Measurements from ENCODE around the gene DPP4. TPM values are rescaled to one million over a fixed set of nuclear protein-coding genes. Genes with fewer than 3 reads are reported as not detected.

DPP4 gene
- total RNA-seq, 1 donor from 2014 or later = 1.9 TPM

DNA sequence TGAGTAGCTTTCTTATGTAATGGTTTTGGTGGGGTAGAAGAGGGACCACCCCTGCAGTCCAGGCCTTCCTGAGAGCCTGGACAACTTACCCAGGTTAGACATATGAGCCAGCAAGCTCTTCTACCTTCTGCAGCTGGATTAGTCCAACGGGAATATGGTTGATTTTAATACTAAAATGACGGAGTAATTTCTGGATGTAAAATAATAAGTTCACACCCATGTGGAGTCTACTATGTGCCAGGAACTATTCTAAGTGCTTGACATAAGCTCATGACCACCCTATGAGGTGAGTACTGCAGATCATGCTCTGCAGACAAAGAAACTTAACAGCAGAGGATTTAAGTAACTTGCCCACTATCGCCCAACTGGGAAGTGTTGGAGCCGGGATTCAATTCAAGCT lies 45.5 kb downstream of the DPP4 start:
- DNase-seq (no peak), ATAC-seq (ENCODE audit: low read depth) (no peak)
- Mint-ChIP-seq H3K27ac (no peak overlapping the region), H3K36me3 (ENCODE audit: low read depth) (no peaks in the 10 kb centered on the region), H3K9me3 (no peaks in the 10 kb centered on the region), H3K4me3 (no peak overlapping the region), H3K4me1 (no peaks in the 10 kb centered on the region), H3K27me3 (peaks cover 5% of the 10 kb centered on the region)
- TF ChIP-seq, protein P1, sequence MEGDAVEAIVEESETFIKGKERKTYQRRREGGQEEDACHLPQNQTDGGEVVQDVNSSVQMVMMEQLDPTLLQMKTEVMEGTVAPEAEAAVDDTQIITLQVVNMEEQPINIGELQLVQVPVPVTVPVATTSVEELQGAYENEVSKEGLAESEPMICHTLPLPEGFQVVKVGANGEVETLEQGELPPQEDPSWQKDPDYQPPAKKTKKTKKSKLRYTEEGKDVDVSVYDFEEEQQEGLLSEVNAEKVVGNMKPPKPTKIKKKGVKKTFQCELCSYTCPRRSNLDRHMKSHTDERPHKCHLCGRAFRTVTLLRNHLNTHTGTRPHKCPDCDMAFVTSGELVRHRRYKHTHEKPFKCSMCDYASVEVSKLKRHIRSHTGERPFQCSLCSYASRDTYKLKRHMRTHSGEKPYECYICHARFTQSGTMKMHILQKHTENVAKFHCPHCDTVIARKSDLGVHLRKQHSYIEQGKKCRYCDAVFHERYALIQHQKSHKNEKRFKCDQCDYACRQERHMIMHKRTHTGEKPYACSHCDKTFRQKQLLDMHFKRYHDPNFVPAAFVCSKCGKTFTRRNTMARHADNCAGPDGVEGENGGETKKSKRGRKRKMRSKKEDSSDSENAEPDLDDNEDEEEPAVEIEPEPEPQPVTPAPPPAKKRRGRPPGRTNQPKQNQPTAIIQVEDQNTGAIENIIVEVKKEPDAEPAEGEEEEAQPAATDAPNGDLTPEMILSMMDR (IDR thresholded peaks at IDR 0.05) = no peak
- intact Hi-C loops (cut with micrococcal nuclease) = no loop called here
- ChIA-PET POLR2A (no interaction called here), CTCF (no interaction called here)

DNA sequence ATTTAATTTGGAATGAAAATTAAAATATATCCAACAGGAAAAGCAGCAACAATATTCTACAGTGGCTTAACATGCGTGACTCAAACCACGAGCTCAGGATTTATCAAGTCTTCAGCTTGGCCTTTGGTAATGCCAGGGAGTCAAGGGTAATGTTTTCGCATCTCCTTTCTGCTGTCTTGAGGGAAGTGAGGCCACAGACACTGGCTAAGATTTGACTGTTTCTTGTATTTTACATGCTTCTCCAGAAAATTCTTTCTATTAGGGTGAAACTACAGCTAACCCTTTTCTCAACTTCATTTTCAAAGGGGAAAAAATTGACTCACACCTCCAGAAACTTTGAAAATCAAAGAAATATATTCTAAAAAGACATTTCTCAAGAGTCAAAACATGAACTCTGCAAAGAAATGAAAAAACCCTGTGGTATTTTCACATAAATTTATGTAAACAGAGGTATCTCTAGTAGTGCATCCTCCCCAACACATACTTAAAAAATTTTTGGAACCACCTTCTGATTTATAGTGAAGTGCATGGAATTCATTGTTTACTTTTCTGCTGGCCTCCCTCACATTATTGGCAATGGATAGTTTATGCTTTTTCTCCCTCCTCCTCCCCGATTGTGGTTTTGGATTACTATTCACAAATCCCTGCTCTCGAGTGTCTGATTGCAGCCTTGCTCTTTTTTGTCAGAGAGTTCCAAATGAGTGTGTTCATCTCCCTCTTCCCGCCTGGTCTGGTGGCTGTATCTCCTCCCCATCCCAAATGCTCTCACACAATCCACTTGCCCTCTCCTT lies 48.7 kb downstream of the DPP4 start:
- POLR2A ChIA-PET = no interaction called here
- CTCF ChIA-PET = no interaction called here
- no peak overlapping the region for H3K4me3 Mint-ChIP-seq
- H3K36me3 Mint-ChIP-seq (ENCODE audit: low read depth) = no peaks in the 10 kb centered on the region
- intact Hi-C loops (cut with micrococcal nuclease) = no loop called here
- no peaks in the 10 kb centered on the region for H3K4me1 Mint-ChIP-seq
- ATAC-seq (ENCODE audit: low read depth) (no peak), DNase-seq (no peak)
- H3K27ac Mint-ChIP-seq = no peak overlapping the region
- H3K27me3 Mint-ChIP-seq = peaks cover 11% of the 10 kb centered on the region
- H3K9me3 Mint-ChIP-seq = no peaks in the 10 kb centered on the region
- TF ChIP-seq, protein P1 (IDR thresholded peaks at IDR 0.05) = no peak

DNA sequence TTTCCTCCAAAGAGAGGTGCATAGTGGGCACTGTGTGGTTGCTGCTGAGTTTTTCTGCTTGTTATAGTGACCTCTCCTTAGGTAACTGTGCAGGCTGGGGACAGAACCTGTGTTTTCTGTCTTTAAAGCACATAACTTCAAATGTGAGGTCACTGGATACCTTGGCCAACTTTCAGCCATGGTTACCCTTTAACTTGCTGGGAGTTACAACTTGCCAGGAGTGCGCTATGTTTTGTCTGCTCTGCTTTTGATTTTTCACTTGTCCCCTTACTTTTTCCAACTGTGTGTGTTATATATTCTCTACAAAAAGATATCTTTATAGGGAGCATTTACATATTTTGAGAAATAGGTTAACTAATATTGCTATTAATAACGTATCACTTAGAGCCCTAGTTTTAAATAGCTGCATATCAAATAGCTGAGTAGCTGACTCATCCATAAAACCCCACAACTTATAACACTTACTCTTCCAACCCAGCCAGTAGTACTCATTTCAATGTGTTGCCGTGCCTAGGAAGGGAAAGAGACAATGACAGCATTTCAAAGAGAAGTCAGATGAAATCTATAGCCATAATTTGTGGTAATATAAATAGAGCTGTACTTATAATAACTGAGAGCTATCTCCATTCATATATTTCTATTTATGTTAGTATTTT lies 51.6 kb downstream of the DPP4 start:
- CTCF ChIA-PET = no interaction called here
- no peak for ATAC-seq (ENCODE audit: low read depth)
- Mint-ChIP-seq H3K4me1 (no peaks in the 10 kb centered on the region), H3K27me3 (peaks cover 11% of the 10 kb centered on the region), H3K4me3 (no peak overlapping the region), H3K36me3 (ENCODE audit: low read depth) (no peaks in the 10 kb centered on the region), H3K9me3 (no peaks in the 10 kb centered on the region), H3K27ac (no peak overlapping the region)
- intact Hi-C loops (cut with micrococcal nuclease) = no loop called here
- TF ChIP-seq, protein P1 (IDR thresholded peaks at IDR 0.05) = no peak
- POLR2A ChIA-PET = no interaction called here
- DNase-seq = no peak

DNA sequence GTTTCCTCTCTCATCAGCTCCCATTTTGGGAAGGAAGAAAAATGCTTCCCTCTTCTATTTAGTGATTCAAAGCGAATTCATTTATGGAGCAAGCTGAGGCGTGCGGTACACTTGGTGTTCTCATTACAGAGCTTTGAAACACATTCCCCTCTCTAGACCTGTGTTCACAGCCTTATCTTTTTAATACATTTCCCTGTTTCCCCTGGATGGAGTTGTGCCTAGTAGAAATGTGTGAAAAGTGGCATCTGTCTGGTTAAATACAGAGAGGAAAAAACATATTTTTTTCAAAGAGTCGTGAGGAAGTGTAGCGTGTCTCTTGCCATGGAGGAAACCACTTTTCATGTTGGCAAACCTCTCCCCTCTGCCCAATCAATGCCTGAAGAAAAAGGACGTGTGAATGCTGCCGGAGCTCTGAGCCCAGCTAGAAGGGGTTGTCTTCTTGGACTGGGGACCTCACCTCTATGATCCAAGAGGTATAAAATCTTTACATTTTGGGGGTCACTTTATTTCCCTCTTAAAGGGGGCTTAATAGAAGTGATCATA lies 52.4 kb downstream of the DPP4 start:
- Mint-ChIP-seq H3K4me1 (no peaks in the 10 kb centered on the region), H3K9me3 (no peaks in the 10 kb centered on the region), H3K27ac (no peak overlapping the region), H3K4me3 (no peak overlapping the region), H3K36me3 (ENCODE audit: low read depth) (no peaks in the 10 kb centered on the region), H3K27me3 (peaks cover 11% of the 10 kb centered on the region)
- DNase-seq (no peak), ATAC-seq (ENCODE audit: low read depth) (no peak)
- intact Hi-C loops (cut with micrococcal nuclease) = no loop called here
- ChIA-PET POLR2A (no interaction called here), CTCF (no interaction called here)
- TF ChIP-seq, protein P1 (IDR thresholded peaks at IDR 0.05) = no peak

DNA sequence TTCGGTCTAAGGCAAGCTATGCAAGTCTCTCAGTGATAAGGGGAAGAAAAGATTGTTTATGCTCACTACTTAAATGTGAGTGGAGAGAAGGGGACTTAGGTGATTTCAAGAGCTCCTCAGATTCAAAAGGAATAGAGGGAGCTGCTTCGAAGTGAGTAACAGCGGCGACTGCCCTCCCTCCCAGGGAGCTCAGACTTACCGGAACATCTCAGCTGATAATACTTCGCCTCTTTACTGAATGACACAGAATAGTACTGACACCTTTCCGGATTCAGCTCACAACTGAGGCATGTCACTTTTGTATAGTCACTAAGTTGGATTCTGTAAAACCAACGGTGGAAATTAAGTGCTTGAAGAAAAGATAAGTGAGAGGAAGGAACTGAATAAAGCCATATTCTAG lies 55.5 kb downstream of the DPP4 start:
- Mint-ChIP-seq H3K27me3 (peaks cover 13% of the 10 kb centered on the region), H3K4me3 (no peak overlapping the region), H3K9me3 (no peaks in the 10 kb centered on the region), H3K36me3 (ENCODE audit: low read depth) (no peaks in the 10 kb centered on the region), H3K4me1 (peaks cover 3% of the 10 kb centered on the region), H3K27ac (no peak overlapping the region)
- no peak for ATAC-seq (ENCODE audit: low read depth)
- TF ChIP-seq, protein P1 (IDR thresholded peaks at IDR 0.05) = no peak
- intact Hi-C loops (cut with micrococcal nuclease) = no loop called here
- CTCF ChIA-PET = no interaction called here
- POLR2A ChIA-PET = no interaction called here
- DNase-seq = no peak
